Fibroblast of lung (primary cell): ENCODE measurements around the gene HTT. TPM values are rescaled to one million over a fixed set of nuclear protein-coding genes. Genes with fewer than 3 reads are reported as not detected.

Experiments used
- DNase-seq, 2 donors: peaks; one replicate each; pipeline versions ENCODE4 v3.0.0 to v3.0.0-alpha.2; 2010; ENCODE audit warnings: low read depth in 2 of 2
- H2AFZ ChIP-seq: 2 replicates; pipeline ENCODE4 v1.5.1; 2012; ENCODE audit warnings: low read length, control low read depth, inconsistent platforms
- H3K27ac ChIP-seq: 2 replicates; pipeline ENCODE4 v1.5.1; 2011; ENCODE audit warnings: low read length, control low read depth; ENCODE audit not compliant: insufficient read depth
- H3K27me3 ChIP-seq: 2 replicates; pipeline ENCODE4 v1.5.1; 2011; ENCODE audit warnings: mild to moderate bottlenecking, low read length; ENCODE audit not compliant: control insufficient read depth, insufficient read depth
- H3K36me3 ChIP-seq: 2 replicates; pipeline ENCODE4 v1.5.1; 2011; ENCODE audit warnings: low read length; ENCODE audit not compliant: control insufficient read depth, insufficient read depth
- H3K4me1 ChIP-seq: 2 replicates; pipeline ENCODE4 v1.5.1; 2011; ENCODE audit warnings: low read length; ENCODE audit not compliant: control insufficient read depth, insufficient read depth; ENCODE audit errors: extremely low read depth
- H3K4me2 ChIP-seq: 2 replicates; pipeline ENCODE4 v1.5.1; 2011; ENCODE audit warnings: low read length, control low read depth; ENCODE audit not compliant: insufficient read depth; ENCODE audit errors: extremely low read depth
- H3K4me3 ChIP-seq, 4 experiments: fragments of 200-600 bp in 1 of 4; sonication (generic) in 1 of 4; replicated peaks in 1 of 4; 2 replicates each; pipeline ENCODE4 v1.5.1; 2011 to 2016; ENCODE audit warnings: low read length in 4 of 4, low read depth in 3 of 4, mild to moderate bottlenecking in 3 of 4, control low read depth in 2 of 4, inconsistent platforms in 1 of 4, mixed read lengths in 1 of 4; ENCODE audit not compliant: insufficient read depth in 1 of 4; ENCODE audit errors: control extremely low read depth in 1 of 4
- H3K79me2 ChIP-seq: 2 replicates; pipeline ENCODE4 v1.5.1; 2012; ENCODE audit warnings: mild to moderate bottlenecking, low read length, inconsistent platforms; ENCODE audit not compliant: control insufficient read depth, insufficient read depth
- H3K9ac ChIP-seq: 2 replicates; pipeline ENCODE4 v1.5.1; 2011; ENCODE audit warnings: mild to moderate bottlenecking, low read length, control low read depth; ENCODE audit not compliant: insufficient read depth
- H3K9me3 ChIP-seq: 2 replicates; pipeline ENCODE4 v1.5.1; 2012; ENCODE audit warnings: low read depth, low read length; ENCODE audit not compliant: control insufficient read depth, insufficient read depth
- H4K20me1 ChIP-seq: 2 replicates; pipeline ENCODE4 v1.5.1; 2011; ENCODE audit warnings: low read length; ENCODE audit not compliant: control insufficient read depth, insufficient read depth; ENCODE audit errors: extremely low read depth
- EZH2 ChIP-seq: IDR thresholded peaks from 2 replicates; pipeline ENCODE4 v1.5.1; 2012; ENCODE audit warnings: low read length, control low read depth, mild to moderate bottlenecking; ENCODE audit errors: missing control alignments
- polyA plus RNA-seq, 2 donors: library from polyadenylated mRNA; depleted of rRNA in 1 of 2; stranded (reverse) in 1 of 2; unstranded in 1 of 2; fragments of >200 nt; gene quantifications; 2 replicates each; pipeline ENCODE4 v1.2.1, GENCODE V29; 2011 to 2012; ENCODE audit warnings: missing spikeins in 1 of 2
- total RNA-seq: library from RNA; depleted of rRNA; stranded (reverse); fragments of >200 nt; gene quantifications from 2 replicates; pipeline ENCODE4 v1.2.1, GENCODE V29; 2014
- TF ChIP-seq, protein P1 (sequence below), 2 donors: IDR thresholded peaks in 1 of 2; conservative IDR thresholded peaks in 1 of 2; 1 replicate in 1 of 2; 2 replicates in 1 of 2; pipeline ENCODE4 v1.5.1; 2011 to 2012; ENCODE audit warnings: low read length in 2 of 2, control low read depth in 1 of 2, inconsistent platforms in 1 of 2, low read depth in 1 of 2, mild to moderate bottlenecking in 1 of 2

The HTT gene
- total and polyA plus RNA-seq, 2 donors (not counting 1 experiment from before 2014, with no cell fraction given) = 13.2 to 41.8 TPM

- Histone ChIP-seq H2AFZ (no peak overlapping the region), H3K4me2 (no peak overlapping the region), H3K36me3 (peaks cover 15% of the 10 kb centered on the region), H3K4me1 (no peaks in the 10 kb centered on the region), H3K9me3 (no peaks in the 10 kb centered on the region), H4K20me1 (no peaks in the 10 kb centered on the region), H3K27ac (no peak overlapping the region), H3K4me3 (no peak overlapping the region), H3K79me2 (no peaks in the 10 kb centered on the region), H3K9ac (no peak overlapping the region), H3K27me3 (no peaks in the 10 kb centered on the region)
- no peak for TF ChIP-seq EZH2
- TF ChIP-seq, protein P1, sequence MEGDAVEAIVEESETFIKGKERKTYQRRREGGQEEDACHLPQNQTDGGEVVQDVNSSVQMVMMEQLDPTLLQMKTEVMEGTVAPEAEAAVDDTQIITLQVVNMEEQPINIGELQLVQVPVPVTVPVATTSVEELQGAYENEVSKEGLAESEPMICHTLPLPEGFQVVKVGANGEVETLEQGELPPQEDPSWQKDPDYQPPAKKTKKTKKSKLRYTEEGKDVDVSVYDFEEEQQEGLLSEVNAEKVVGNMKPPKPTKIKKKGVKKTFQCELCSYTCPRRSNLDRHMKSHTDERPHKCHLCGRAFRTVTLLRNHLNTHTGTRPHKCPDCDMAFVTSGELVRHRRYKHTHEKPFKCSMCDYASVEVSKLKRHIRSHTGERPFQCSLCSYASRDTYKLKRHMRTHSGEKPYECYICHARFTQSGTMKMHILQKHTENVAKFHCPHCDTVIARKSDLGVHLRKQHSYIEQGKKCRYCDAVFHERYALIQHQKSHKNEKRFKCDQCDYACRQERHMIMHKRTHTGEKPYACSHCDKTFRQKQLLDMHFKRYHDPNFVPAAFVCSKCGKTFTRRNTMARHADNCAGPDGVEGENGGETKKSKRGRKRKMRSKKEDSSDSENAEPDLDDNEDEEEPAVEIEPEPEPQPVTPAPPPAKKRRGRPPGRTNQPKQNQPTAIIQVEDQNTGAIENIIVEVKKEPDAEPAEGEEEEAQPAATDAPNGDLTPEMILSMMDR (conservative IDR thresholded peaks at IDR 0.05 in 1 of 2, IDR thresholded peaks at IDR 0.05 in 1 of 2; ENCODE audit: low read depth in 1 of 2, low read length in 2 of 2) = no peak
- no peak for DNase-seq
Measured at GRCh38 chr4:3218824-3219760, 144.6 kb downstream of the HTT start.

DNA sequence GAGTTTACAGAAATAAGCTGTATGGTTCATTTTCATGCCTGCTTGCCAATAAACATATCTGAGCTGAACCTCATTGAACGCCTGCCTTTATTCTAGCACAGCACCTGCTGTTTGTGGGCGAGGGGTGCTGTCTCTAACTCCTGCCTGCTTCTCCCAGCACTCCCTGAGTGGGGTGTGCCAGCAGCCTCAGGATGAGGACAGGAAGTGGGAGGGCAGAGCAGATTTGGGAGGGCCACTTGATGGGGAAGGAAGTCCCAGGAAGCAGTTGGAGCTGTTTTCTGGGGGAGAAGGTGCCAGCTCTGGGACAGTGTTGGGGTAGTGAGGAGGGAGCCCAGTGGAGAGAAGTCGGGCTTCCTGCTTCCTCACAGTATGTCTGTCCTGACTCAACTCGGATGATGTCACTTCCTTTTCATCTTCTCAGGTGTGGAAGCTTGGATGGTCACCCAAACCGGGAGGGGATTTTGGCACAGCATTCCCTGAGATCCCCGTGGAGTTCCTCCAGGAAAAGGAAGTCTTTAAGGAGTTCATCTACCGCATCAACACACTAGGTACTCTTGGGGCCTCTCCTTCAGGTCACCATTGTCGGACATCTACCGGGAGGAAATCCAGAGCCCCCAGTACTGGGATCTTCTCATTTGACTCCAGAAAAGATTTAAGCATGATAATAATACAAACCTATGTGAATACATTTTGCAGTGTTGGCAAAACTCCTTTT lies 145.4 kb downstream of the HTT start:
- H3K4me2 ChIP-seq = no peak overlapping the region
- H3K36me3 ChIP-seq = peaks cover 17% of the 10 kb centered on the region
- no peak overlapping the region for H3K9ac ChIP-seq
- no peaks in the 10 kb centered on the region for H4K20me1 ChIP-seq
- no peaks in the 10 kb centered on the region for H3K27me3 ChIP-seq
- TF ChIP-seq EZH2 = no peak
- TF ChIP-seq, protein P1 (conservative IDR thresholded peaks at IDR 0.05 in 1 of 2, IDR thresholded peaks at IDR 0.05 in 1 of 2; ENCODE audit: low read depth in 1 of 2, low read length in 2 of 2) = no peak
- H3K4me3 ChIP-seq = no peak overlapping the region
- H3K9me3 ChIP-seq = no peaks in the 10 kb centered on the region
- H2AFZ ChIP-seq = no peak overlapping the region
- no peaks in the 10 kb centered on the region for H3K79me2 ChIP-seq
- H3K4me1 ChIP-seq = no peaks in the 10 kb centered on the region
- no peak overlapping the region for H3K27ac ChIP-seq
- DNase-seq = no peak

- Histone ChIP-seq H4K20me1 (no peaks in the 10 kb centered on the region), H3K27me3 (no peaks in the 10 kb centered on the region), H3K27ac (no peak overlapping the region), H3K9me3 (no peaks in the 10 kb centered on the region), H3K4me1 (no peaks in the 10 kb centered on the region), H3K9ac (no peak overlapping the region), H3K36me3 (peaks cover 17% of the 10 kb centered on the region), H3K79me2 (no peaks in the 10 kb centered on the region), H2AFZ (no peak overlapping the region), H3K4me3 (no peak overlapping the region), H3K4me2 (no peak overlapping the region)
- no peak for TF ChIP-seq EZH2
- TF ChIP-seq, protein P1 (conservative IDR thresholded peaks at IDR 0.05 in 1 of 2, IDR thresholded peaks at IDR 0.05 in 1 of 2; ENCODE audit: low read depth in 1 of 2, low read length in 2 of 2) = no peak
- no peak for DNase-seq
Measured at GRCh38 chr4:3220476-3221183, 146.1 kb downstream of the HTT start.
